Activated CD8-positive, alpha-beta memory T cell treated with anti-CD3 and anti-CD28 coated beads for 48 hours (primary cell): ENCODE data around the gene CORO1C.
"Not testable (repeated sequence)": the region's sequence is repeated elsewhere in the genome, so short reads cannot be mapped to it uniquely, and the experiment has no call there.

Experiments
- DNase-seq, 3 experiments: peaks; one replicate each; pipeline ENCODE4 v3.0.0-alpha.2; 2020; ENCODE audit warnings: low read depth in 2 of 3, low spot score in 2 of 3

The CORO1C gene

DNA sequence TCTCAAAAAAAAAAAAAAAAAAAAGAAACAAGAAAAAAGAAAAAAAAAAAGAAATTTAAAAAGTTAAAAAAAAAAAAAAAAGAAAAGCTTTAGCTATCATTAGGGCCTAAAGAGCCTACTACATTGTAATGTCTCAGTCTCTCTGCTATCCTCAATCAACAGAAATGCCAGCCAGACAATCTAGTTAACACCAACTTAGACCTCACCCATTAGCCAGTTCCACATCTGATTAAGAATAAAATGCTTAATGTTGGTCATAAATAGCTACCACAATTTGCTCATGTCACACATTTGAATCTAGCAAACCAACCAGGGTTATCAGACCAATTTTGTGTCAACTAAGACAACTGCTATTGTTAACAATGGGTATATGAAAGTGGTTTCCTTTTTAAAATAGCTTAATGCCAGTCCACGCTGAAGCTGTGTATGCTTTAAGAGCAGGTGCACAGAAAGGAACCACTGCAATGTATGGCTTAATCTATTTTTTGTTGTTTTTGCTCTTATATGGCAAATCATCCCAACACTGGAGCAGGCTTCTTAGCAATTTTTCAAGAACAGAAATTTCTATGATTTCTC is 52.1 kb downstream of the CORO1C start:
- DNase-seq = no peak

DNA sequence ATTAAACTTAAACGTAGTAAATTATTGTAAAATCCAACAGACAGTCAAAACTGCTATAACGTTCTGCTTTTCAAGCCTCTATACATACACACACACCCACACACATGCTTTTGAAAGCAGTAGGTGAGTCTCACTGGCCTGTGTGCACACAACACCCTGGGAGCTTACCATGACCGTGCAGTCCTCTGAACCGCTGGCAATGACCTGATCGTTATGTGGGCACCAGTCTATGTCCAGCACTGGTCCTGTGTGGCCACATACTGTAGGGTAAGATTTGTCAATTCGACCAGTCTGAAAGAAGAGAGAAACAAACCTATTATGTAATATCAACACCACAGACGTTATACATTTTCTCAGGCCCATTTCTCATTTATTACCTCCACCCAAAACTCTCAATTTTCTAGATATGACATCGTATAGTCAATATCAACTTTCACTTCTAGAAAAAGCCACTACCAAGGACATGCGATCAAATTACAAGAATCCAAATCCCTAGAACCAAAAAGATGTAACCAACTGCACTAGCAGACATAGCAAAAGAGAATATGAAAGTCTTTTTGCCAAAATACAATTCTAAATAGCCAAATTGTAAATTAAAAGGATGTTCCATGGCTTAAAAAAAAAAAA is 53.1 kb downstream of the CORO1C start:
- no peak for DNase-seq

DNA sequence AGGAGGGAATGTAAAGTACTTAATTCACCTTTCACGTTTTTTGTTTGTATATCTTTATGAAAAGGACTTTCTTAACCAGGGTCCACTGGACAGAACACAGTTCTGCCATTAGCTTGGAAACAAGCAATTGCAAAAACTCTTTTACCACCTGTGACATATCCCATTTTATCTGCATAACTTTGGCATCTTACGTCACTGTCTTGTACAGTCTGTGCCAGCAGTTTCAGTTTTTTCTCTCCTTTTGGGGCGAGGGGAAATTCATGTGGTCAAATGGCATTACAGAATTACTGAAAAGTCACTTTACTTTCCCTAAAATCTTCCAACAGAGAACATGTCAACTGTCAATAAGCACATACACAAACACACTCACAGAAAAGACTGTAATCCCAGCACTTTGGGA is 53.9 kb downstream of the CORO1C start:
- DNase-seq = no peak

DNA sequence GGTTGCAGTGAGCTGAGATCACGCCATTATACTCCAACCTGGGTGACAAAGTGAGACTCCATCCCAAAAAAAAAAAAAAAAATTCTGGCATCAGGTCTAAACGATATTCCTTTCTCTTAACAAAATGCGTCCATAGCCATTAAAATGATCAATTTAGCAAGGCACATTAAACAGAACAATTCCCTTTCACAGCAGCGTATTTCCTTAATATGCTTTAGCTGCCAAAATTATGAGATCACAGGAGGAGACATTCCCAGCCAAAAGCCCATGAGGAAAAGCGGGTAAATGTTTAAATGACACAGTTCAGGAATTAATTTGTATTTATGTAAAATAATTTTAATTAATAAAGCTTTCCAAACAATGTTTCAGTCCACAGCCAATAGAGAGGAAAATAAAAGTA is 54.6 kb downstream of the CORO1C start:
- DNase-seq = no peak

DNA sequence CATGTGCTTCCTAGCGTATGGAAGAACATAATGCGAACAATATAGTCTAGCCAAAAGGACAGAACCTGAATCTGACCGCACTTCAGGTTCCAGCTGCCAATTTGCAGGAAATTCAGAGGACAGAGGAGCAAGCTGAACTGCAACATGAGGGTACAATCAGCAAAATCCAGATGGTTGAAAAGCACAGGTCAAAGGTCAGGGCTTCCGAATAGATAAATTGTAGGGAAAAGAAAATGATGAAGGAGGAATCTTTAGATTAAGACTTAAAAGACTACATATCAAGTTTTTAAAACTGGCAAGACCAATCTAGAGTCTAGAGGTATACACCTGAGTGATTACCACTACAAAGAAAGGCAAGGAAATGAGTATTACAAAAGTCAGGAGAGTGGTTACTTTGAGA is 55.5 kb downstream of the CORO1C start:
- no peak for DNase-seq

DNA sequence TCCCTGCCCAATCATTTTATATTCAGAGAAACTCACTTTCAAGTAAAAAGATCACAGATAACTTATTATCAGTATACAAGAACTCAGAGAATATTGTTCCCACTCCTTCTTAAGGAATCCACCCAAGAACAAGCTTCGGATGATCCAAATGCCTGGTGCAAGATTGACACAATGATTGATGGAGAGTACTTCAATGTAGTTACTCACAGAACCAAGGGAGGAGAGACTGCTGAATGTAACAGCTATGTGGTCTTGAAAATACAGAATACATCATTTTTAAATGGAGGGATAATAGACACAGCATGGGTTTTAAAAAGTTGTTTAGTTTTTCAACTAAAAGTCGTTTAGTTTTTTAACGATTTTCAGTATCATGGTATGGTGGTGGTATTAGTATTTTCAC is 59.3 kb downstream of the CORO1C start:
- DNase-seq = no peak

DNA sequence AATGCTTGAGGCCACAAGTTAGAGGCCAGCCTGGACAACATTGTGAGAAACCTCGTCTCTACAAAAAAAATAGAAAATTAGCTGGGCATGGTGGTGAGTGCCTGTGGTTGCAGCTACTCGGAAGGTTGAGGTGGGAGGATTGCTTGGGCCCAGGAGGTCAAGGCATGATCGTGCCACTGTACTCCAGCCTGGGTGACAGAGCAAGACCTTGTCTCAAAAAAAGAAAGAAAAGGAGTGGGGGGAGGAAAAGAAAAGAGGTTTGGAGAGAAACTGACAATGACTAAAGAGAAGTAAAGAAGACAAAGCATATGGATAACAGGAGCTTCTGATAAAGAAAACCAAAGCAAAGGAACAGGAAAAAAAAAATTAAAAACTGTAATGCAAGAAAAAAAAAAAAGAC is 60.2 kb downstream of the CORO1C start:
- DNase-seq = no peak

DNA sequence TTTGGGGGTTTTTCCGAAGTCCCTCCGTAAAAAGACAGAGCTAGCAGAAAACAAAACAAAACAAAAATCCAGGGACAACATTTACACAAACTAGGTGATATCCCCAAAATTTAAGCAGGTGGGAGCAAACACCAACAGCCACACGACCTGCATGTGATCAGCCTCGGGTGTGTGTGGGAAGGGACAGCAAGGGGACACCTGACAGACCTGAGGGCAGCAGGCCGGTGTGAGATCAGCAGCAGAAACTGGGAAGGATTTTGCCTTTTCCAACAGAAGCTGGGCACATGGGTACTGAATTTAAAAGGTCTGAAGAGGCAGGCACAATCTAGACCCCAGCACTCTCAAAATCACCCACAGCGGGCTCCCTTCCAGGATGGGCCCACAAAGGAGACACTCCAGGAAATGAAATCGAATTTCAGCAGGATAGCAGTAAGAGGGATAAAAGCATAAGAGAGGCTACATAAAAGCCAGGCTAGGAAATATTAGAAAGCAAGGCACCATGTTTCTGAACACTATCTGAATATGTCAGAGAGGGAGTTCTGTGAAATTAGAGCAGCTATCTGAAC is 61.2 kb downstream of the CORO1C start:
- DNase-seq = no peak

DNA sequence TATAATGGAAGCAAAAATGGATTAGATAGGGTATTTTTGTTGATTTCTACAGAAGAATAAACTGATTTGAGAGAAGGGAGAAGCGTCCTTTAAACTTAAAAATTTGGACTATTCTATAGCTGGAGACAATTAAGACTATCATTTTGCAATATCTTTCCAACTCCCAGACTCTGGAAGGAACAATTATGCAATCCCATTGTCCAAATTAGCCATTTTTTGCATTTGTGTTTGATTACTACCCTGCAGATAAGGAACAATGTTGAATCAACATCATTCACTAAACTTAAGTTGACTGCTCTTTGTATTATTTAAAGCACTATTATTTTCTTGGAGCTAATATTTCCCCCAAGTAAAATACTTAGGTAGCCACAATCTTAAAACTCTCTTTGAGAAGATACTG is 62.8 kb downstream of the CORO1C start:
- DNase-seq = no peak

DNA sequence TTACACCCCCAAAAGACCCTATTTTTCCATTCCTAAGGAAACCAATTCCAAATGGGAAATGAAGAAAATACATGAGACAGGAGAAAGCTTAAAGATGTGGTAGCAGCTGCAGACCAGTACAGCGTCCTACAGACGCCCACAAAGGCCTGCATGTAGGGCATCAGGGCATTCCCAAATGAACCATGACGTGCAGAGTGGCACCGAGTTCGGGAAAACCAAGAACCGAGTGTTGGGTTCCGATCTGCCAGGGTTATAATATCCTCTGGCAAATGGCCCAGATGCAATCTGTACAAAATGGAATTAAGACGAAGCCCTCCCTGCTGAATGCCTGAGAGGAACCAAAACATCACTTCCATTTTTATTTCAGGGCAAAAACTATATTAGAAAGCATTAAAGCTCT is 63.3 kb downstream of the CORO1C start:
- DNase-seq = no peak

DNA sequence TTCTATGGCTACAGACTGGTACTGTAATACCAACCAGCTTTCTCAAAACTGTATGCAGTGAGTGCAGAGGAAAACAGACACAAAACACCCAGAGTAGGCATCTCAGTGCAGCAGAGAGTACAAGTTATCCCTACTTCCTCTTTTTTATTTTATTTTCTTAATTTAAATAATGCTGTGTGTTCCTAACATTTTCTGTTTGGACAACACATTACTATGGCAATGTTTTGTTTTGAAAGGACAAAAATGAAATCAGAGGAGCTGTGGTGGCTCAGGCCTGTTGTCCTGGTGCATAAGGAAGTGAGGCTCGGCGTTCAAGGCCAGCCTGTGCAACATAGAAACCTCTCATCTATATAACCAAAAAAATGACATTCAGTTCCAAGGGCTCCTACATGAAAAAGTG is 64.0 kb downstream of the CORO1C start:
- DNase-seq = no peak

DNA sequence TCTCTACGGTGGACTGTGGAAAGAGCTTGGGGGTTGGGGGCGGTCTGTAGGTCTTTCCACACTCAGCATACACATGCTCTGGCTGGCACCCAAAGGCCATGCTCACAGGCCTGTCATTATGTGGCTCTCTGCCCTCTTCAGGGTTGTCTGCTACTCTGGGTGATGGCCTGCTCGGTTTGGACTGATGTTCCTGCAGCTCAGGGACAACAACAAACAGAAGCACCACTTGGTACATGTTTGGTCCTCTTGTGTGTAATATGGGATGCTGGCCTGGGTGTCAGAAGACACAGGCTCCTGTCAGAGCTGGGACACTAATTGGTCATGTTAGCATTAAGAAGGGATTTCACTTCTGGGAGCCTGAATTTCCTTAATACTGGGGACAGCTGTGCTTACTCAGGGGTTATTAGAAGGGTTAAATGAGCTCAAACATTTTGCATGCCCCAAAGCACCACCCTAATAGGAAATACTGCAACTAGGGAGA is 64.9 kb downstream of the CORO1C start:
- DNase-seq = no peak

DNA sequence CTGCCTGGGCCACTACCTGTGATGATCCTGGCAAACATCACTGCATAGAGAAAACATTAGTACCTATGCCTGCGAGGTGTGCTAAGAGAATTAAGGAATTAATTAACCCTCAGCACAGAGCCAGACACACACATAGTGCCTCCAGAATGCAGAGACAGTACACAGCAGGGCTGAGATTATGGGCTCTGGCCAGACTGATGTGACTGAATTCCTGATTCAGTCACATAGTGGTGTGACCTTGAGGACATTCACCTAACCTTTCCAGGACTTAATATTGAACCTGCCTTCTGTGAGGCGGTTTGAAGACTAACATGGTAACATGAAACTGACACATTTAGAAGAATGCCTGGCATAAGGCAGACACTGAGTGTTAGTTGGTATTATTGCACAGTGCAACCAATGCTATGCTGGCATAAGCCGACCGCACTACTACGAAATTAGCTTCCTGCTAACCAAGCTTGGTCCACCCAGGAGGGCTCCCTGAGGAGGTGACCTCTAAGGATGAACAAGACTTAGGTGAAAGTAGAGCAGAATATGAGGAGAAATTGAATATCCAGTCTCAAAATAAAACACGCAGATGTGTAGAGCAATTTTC is 65.6 kb downstream of the CORO1C start:
- no peak for DNase-seq

DNA sequence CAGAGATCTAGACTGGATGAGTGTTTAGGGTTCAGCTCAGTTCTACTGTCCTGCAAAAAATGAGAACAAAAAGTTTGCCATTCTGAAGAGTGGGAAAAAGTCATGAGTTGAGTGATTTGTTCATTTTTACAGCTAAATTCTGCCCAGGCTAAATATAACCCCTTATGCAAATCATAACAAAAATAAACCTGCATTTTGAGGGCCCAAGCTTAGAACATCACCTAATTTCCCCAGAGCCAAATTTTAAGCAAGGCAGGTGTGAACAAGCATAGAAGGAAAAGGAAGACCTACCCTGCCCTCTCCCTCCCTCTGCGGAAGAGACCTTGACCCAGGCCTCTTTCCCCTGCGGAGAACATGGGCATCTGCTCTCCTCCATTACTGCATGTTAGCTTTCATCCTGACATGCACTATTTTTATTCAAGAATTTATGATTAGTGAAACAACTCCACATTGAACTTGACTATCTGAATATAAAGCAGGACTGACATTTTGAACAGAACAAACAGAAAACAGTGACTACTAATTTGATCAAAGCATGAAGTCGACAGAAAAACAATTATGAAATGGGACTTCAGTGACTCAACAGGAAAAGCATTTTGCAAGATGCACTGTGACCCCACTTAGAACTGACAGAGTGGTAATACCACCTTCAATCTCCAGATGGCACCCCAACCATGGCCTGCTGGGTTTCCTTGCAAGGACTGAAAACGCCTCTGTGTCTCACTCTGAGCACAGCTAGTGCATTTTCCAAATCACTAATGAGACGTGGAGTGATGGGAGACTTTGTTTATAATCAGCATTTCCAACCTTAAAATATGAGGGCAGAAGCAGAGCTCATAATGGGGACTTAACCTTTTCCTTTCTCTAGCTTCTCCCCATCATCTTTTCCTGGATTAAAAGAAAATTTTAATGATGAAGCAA is 66.7 kb downstream of the CORO1C start:
- DNase-seq = peak; percentile 44 to 61 (median 54)

DNA sequence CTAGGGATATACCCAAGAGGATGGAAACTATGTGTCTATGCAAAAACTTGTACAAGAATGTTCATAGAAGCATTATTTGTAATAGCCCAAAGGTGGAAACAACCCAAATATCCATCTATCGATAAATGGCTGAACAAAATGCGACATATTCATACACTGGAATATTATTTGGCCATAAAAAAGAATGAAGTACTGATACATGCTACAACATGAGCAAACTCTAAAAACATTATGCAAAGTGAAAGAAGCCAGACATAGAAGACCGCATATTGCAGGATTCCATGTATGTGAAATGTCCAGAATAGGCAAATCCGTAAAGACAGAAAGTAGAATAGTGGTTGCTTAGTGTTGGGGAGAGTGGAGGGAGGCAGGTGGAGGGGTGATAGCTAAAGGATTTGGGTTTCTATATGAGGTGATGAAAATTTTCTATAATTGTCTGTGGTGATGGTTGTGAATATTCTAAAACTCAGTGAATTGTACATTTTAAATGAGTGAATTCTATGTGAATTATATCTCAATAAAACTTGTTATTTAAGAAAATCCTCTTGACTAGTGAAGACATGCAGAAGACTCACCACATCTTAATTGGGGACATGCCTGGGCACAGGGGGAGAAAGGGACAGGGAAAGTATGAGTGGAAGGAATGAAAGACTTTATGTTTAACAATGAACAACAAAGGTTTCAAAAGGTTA is 67.8 kb downstream of the CORO1C start:
- no peak for DNase-seq

DNA sequence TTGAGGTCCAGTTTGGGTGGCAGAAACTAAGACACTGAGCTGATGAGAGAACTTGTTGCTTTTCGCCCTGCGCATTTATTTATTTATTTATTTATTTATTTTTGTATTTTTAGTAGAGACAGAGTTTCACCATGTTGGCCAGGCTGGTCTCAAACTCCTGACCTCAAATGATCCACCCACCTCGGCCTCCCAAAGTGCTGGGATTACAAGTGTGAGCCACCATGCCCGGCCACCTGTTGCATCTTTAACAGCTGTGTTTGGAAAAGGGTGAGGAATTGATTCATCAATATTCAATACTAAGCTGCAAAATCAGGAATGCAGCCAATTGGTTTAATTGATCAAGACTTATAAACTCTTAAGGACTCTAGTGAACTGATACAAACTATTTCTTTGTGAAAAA is 73.2 kb downstream of the CORO1C start:
- DNase-seq = not testable (repeated sequence)

DNA sequence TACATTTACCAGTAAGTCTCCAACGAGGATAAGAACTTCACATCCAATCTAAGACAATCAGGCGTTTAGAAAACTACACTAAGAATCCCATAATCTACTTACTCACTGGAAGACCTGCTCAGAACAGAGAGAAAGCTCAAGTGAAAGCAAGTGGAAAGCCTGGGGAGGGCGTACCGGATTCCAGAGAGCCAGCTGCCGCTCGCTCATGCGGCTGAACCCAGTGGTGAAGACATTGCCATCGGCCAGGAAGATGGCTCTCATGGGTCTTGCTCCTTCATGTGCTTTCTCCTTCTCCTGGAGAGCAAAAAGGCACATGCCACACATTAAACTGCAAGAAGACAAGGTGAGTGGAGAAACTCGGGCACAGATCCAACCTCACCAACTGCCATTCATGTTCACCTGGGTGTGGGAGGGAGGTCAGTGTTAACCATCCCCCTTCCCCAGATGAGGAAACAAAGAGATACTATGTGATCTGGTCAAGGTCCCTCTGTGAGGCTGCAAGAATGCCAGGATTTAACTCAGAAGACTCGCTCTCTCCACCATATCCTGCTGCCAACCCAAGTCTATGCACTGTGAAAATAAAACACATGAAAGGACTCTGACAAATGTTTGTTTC is 74.1 kb downstream of the CORO1C start:
- no peak for DNase-seq

DNA sequence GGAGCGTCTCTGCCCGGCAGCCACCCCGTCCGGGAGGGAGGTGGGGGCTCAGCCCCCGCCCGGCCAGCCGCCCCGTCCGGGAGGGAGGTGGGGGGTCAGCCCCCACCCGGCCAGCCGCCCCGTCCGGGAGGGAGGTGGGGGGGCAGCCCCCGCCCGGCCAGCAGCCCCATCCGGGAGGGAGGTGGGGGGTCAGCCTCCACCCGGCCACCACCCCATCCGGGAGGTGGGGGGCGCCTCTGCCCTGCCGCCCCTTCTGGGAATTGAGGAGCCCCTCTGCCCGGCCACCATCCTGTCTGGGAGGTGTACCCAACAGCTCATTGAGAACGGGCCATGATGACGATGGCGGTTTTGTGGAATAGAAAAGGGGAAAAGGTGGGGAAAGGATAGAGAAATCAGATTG is 75.1 kb downstream of the CORO1C start:
- DNase-seq = not testable (repeated sequence)

DNA sequence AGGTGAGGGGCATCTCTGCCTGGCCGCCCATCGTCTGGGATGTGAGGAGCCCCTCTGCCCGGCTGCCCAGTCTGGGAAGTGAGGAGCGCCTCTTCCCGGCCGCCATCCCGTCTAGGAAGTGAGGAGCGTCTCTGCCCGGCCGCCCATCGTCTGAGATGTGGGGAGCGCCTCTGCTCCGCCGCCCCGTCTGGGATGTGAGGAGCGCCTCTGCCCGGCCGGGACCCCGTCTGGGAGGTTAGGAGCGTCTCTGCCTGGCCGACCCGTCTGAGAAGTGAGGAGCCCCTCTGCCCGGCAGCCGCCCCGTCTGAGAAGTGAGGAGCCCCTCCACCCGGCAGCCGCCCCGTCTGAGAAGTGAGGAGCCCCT is 75.5 kb downstream of the CORO1C start:
- not testable (repeated sequence) for DNase-seq

DNA sequence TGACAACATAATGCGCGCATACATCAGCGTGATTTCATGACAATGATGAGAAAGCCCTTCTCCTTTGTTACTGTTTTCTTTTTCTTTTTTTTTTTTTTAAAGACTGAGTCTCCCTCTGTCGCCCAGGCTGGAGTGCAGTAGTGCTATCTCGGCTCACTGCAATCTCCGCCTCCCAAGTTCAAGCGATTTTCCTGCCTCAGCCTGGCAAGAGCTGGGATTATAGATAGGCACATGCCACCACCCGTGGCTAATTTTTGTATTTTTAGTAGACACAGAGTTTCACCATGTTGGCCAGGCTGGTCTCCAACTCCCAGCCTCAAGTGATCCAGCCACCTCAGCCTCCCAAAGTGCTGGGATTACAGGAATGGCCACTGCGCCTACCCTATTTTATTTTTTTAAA is 76.7 kb downstream of the CORO1C start:
- not testable (repeated sequence) for DNase-seq
